Pancreas (tissue), 10 donors: ENCODE data around the gene NOM1. TPM values are rescaled to one million over a fixed set of nuclear protein-coding genes. Genes with fewer than 3 reads are reported as not detected.

Experiments
- ATAC-seq, 4 donors: fragments of 200-7000 bp; cut with Tn5 transposase; one replicate each; pipeline versions ENCODE4 v1.8.0 to v1.9.1; 2020; ENCODE audit warnings: mild to moderate bottlenecking in 4 of 4, moderate library complexity in 4 of 4
- DNase-seq, 6 donors: peaks; one replicate each; pipeline ENCODE4 v3.0.0-alpha.2; 2020
- FAIRE-seq: peaks from 2 replicates; lab custom pipeline; 2012; peaks lifted over from hg19 to GRCh38; lab: Jason Lieb, UNC
- H3K27ac ChIP-seq, 4 donors: fragments of 200-600 bp; sonication (generic); 1 replicate in 3 of 4; 2 replicates in 1 of 4; pipeline versions ENCODE4 v1.5.0 to v1.8.0; 2020
- H3K27me3 ChIP-seq, 4 donors: fragments of 200-600 bp; one replicate each; pipeline ENCODE4 v1.8.0; 2021
- H3K36me3 ChIP-seq, 3 donors: fragments of 200-600 bp; sonication (generic) in 1 of 3; one replicate each; pipeline versions ENCODE4 v1.5.0 to v1.8.0; 2020 to 2021
- H3K4me1 ChIP-seq, 3 donors: fragments of 200-600 bp; one replicate each; pipeline ENCODE4 v1.8.0; 2021
- H3K4me3 ChIP-seq, 4 donors: fragments of 200-600 bp; sonication (generic) in 2 of 4; one replicate each; pipeline versions ENCODE4 v1.5.0 to v1.8.0; 2020 to 2021
- H3K9me3 ChIP-seq, 4 donors: fragments of 200-600 bp; one replicate each; pipeline ENCODE4 v1.8.0; 2021
- WGBS, 2 donors: extraction: QIAGEN DNeasy Blood & Tissue Kit; methylation state at CpG; one replicate each; pipeline ENCODE4 v1.1.7; 2013; 5-methylcytosine and 5-hydroxymethylcytosine counted together
- intact Hi-C, 3 donors: fragments of 100-400 bp; cut with DNase I; formaldehyde crosslinking; loops; one replicate each; pipeline versions ENCODE4 v1.11.1 to v1.14.2; 2022
- polyA plus RNA-seq, 2 donors: library from polyadenylated mRNA; stranded (reverse); fragments of 200-250 nt; gene quantifications; one replicate each; pipeline ENCODE4 v1.2.3, GENCODE V29; 2013
- total RNA-seq, 6 donors: library from RNA; stranded (reverse); fragmentation: NEBNext Ultra II Directional in 4 of 6; extraction: Animal tissue kit (Norgen Biotek cat#: 25700) in 4 of 6; gene quantifications; one replicate each; pipeline versions ENCODE4 v1.2.1 to v1.2.4, GENCODE V29; 2021 to 2023
- TF ChIP-seq, protein P1 (sequence below), 4 donors: fragments of 200-600 bp; sonication (generic) in 3 of 4; IDR thresholded peaks; one replicate each; pipeline versions ENCODE4 v1.5.0 to v1.8.0; 2021; ENCODE audit warnings: antibody characterized with exemption in 4 of 4
- donor health status: healthy with polysubstance abuse.
- donor health status: DM: no; HTN: no; CAD: no; lungs with moderate emphysema.
- donor health status: DM: no; HTN: no; CAD: no.
- donor health status: control.
- donor health status: control.
- donor health status: Bipolar disorder and iron deficiency.
- donor health status: DM: yes; HTN: yes; CAD: no.
- donor health status: DM: no; HTN: no; CAD: no.
- donor health status: DM: no; HTN: no; CAD: no.
- donor health status: DM: yes; HTN: yes; CAD: no.

The NOM1 gene
- total and polyA plus RNA-seq, 8 donors, result 7.2 to 12.9 (median 8.7) TPM

DNA sequence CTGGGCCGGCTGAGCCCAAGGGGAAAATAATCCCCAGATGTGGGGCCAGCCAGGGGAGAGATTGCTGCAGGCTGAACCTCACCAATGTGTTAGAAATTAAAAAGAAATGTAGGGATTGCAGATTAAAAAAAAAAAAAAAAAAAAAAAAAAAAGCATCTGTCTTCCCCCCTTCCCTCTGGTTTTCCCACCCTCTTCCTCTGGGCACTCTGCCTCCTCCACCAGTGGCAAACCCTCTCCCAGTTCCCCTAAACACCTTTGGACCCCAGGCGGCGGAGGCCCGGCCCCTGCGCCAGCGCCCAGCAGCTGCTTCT lies 53.9 kb downstream of the NOM1 start:
- FAIRE-seq (no peak), DNase-seq (peak in 2 of 6 donors; percentile 14 to 25), ATAC-seq (no peak)
- H3K27me3 ChIP-seq, result no peaks in the 10 kb centered on the region
- no peaks in the 10 kb centered on the region for H3K9me3 ChIP-seq
- H3K4me1 ChIP-seq, result peaks cover 0 to 10% (median 0%) of the 10 kb centered on the region in 3 donors
- TF ChIP-seq, protein P1, sequence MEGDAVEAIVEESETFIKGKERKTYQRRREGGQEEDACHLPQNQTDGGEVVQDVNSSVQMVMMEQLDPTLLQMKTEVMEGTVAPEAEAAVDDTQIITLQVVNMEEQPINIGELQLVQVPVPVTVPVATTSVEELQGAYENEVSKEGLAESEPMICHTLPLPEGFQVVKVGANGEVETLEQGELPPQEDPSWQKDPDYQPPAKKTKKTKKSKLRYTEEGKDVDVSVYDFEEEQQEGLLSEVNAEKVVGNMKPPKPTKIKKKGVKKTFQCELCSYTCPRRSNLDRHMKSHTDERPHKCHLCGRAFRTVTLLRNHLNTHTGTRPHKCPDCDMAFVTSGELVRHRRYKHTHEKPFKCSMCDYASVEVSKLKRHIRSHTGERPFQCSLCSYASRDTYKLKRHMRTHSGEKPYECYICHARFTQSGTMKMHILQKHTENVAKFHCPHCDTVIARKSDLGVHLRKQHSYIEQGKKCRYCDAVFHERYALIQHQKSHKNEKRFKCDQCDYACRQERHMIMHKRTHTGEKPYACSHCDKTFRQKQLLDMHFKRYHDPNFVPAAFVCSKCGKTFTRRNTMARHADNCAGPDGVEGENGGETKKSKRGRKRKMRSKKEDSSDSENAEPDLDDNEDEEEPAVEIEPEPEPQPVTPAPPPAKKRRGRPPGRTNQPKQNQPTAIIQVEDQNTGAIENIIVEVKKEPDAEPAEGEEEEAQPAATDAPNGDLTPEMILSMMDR (IDR thresholded peaks at IDR 0.05), result no peak
- intact Hi-C loops, result loop anchor here in 1 of 3 donors (10.0 kb wide), 1 partner anchor 131 kb away; the partner anchor contains the start of gene UBE3C
- 53 to 65% methylated on average over 6 of the region's 6 CpGs for WGBS, 2 donors
- H3K4me3 ChIP-seq, result peak overlapping the region in 1 of 4 donors; percentile 84
- H3K36me3 ChIP-seq, result no peaks in the 10 kb centered on the region
- peak overlapping the region; percentile 42 to 90 (median 68) for H3K27ac ChIP-seq

DNA sequence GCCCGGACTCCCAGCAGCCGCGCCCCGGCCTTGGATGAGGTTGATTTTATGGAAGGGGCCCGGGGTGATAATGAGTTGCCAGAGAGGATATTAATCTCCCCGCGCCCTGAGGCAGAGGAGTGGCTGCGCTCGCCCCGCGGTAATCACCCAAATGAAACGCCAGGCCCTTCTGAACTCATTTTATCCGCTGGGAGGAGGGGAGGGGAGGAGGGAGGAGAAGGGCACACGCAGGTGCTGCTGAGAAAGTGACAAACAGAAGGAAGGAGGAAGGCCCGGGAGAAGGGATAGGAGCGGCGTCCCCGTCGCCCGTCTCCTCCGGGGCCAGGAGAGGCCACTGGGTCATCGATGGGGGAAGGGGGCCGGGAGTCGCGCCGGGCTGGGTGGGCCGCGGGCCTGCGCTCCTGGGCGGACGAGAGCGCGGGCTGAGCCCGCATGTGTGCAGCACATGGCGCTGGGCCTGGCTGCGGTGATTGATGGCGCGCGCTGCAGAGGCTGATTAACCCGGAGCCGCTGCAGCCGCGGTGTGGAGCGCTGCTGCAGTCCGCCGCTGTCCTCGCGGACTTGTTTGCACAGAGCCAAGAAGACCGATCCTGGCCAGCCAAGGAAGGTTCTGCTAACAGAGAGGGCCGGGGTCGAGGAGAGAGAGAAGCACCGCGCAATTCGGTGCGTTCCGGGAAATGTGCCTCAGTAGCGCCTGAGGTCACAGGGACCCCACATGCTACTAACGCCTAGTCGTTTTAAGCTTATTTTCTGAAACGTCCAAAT lies 54.4 kb downstream of the NOM1 start:
- peak in 3 of 4 donors; percentile 4 to 20 (median 16) for ATAC-seq

DNA sequence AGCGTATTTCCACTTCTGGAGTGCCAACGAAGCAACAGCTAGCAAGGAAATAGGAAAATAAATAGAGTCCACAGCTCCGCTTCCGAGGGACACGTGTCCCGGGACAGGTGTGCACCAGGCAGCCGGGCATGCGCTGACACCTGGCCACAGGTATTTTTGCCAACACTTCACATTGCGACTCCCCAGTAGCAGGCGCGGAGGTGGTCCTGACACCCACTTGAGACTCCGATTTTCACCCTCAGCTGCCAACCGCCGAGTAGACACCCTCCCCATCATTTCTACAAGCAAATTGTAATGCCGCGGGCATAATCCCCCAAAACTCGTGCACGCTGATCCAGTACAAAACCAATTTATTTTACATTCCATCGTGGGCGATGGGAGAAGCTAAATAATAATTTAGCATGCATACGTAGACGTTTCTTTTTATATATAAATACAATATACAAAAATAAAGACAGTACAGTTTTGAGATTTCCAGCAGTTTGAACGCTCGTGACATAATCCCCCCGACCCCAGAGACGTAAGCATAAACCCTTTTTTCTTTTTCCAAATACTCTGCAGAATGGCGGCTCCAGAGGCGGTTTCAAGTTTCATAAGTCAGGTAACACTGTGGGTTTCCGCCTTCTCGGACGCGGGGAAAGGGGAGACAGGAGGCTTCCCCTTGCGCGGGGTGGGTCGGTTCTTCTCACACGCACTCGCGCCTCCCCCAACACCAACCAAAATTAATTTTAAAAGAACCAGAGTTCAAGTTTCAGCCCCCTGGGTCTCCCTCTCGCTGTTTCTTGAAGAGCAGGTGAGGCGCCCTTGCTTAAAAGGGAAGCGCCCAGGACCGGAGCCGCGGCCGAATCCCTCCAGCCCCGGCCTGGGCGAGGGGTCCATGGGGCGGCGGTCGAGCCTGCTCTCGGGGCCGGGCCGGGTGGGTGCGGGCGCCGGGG lies 55.3 kb downstream of the NOM1 start:
- H3K27me3 ChIP-seq, result no peaks in the 10 kb centered on the region
- DNase-seq (peak in 2 of 6 donors; percentile 15 to 19), ATAC-seq (no peak), FAIRE-seq (no peak)
- 60 to 63% methylated on average over 52 to 56 of the region's 56 CpGs for WGBS, 2 donors
- TF ChIP-seq, protein P1 (IDR thresholded peaks at IDR 0.05), result no peak
- no peaks in the 10 kb centered on the region for H3K9me3 ChIP-seq
- H3K4me1 ChIP-seq, result peaks cover 0 to 10% (median 0%) of the 10 kb centered on the region in 3 donors
- H3K4me3 ChIP-seq, result peak overlapping the region in 3 of 4 donors; percentile 49 to 84 (median 80)
- peak overlapping the region; percentile 15 to 90 (median 68) for H3K27ac ChIP-seq
- intact Hi-C loops, result loop anchor here in 1 of 3 donors (10.0 kb wide), 1 partner anchor 130 kb away; the partner anchor contains the start of gene UBE3C
- no peaks in the 10 kb centered on the region for H3K36me3 ChIP-seq

More for the DNA sequence above, 54.4 kb downstream of the NOM1 start:
- DNase-seq (peak in 3 of 6 donors; percentile 12 to 60 (median 30)), FAIRE-seq (no peak)
- H3K36me3 ChIP-seq, result no peaks in the 10 kb centered on the region
- 60 to 61% methylated on average over 60 of the region's 60 CpGs for WGBS, 2 donors
- H3K27me3 ChIP-seq, result no peaks in the 10 kb centered on the region
- no peaks in the 10 kb centered on the region for H3K9me3 ChIP-seq
- H3K4me3 ChIP-seq, result peak overlapping the region in 2 of 4 donors; percentile 22 to 84
- TF ChIP-seq, protein P1 (IDR thresholded peaks at IDR 0.05), result no peak
- H3K27ac ChIP-seq, result peak overlapping the region; percentile 42 to 90 (median 68)
- H3K4me1 ChIP-seq, result peaks cover 0 to 10% (median 0%) of the 10 kb centered on the region in 3 donors
- intact Hi-C loops, result loop anchor here in 1 of 3 donors (10.0 kb wide), 1 partner anchor 131 kb away; the partner anchor contains the start of gene UBE3C

DNA sequence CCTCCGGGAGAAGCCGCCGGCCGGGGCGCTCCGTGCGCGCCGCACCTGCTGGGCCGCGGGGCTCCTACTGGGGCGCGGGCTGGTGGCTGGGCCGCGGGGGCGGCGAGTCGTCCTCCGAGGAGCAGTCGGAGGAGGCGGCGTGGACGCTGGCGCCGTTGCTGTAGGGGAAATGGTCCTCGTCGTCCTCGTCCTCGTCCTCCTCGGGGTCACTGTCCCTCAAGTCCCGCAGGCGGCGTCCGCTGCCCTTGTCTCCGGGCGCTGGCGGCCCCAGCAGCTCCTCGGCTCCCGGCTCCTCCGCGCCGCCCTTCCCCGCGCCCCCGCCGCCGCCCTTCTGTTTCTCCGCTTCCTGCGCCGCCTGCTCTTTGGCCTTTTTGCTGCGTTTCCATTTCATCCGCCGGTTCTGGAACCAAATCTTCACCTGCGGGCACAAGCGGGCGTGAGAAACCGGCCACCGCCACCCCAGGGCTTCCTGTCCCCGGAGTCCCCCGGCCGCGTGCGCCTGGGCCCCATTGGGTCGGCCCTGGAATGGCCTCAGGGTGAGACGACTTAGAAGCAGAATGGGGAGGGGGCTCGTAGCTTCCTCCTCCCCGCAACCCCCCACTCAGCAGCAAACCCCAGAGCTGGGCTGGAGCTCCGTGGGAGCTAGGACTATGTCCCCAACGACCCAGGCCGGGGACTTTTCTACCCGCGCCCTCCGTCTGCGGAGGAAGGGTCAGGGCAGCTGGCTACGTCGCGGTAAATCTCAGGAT lies 56.1 kb downstream of the NOM1 start:
- ATAC-seq (no peak), DNase-seq (peak in 3 of 6 donors; percentile 12 to 66 (median 14)), FAIRE-seq (no peak)
- no peaks in the 10 kb centered on the region for H3K27me3 ChIP-seq
- no peaks in the 10 kb centered on the region for H3K36me3 ChIP-seq
- peaks cover 0 to 9% (median 0%) of the 10 kb centered on the region in 3 donors for H3K4me1 ChIP-seq
- peak overlapping the region; percentile 57 to 90 (median 68) for H3K27ac ChIP-seq
- intact Hi-C loops, result loop anchor here in 1 of 3 donors (10.0 kb wide), 1 partner anchor 129 kb away; the partner anchor contains the start of gene UBE3C
- TF ChIP-seq, protein P1 (IDR thresholded peaks at IDR 0.05), result no peak
- WGBS, 2 donors, result 54 to 68% methylated on average over 62 to 77 of the region's 77 CpGs
- peak overlapping the region in 3 of 4 donors; percentile 49 to 84 (median 80) for H3K4me3 ChIP-seq
- H3K9me3 ChIP-seq, result no peaks in the 10 kb centered on the region
